ENCODE data around the gene TAS2R14. TPM values are rescaled to one million over a fixed set of nuclear protein-coding genes. Genes with fewer than 3 reads are reported as not detected.

The TAS2R14 gene
- total RNA-seq (1 to 10 TPM in 4 of 10 donors, under 1 TPM in 6; 0.64 to 1.6 (median 0.91) TPM), polyA plus RNA-seq (1 to 10 TPM in 1 of 2 donors, under 1 TPM in 1; 0.30 to 1.7 TPM)
- long read RNA-seq, donor 1, partial matches to known transcripts, result 0 of 1 reads
- long read RNA-seq, donor 1, other reads (novel, unspliced or antisense), result 1 of 1 reads
- long read RNA-seq, donor 2, partial matches to known transcripts, result 0 of 2 reads
- long read RNA-seq, donor 2, other reads (novel, unspliced or antisense), result 2 of 2 reads
- long read RNA-seq, donor 3, partial matches to known transcripts, result 0 of 10 reads
- long read RNA-seq, donor 3, other reads (novel, unspliced or antisense), result 10 of 10 reads

DNA sequence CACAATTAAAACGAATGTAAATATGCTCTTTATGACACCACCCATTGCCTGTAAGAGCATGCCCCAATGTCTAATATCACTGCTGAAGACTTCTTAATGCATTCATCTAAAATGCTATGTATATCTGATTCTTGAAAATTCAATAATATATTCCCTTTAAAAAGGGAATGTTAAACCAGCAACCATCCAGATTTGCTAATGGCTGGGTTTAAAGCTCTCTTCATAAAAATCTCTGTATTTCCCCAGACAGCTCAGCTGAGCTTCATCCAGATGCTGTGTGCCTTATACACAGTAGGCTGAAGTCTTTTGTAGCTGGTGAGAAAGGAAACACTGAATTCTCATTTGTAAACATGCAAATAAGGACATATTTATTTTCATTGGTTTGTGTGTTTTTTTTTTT lies at the start of gene TAS2R14:
Gene TAS2R14, minus strand, starts transcription at position 101 of the 400 bp plus-strand sequence. Its CDS starts 56 bp downstream, at position 45.
- no peak within 1 kb of the TSS for H3K4me3 ChIP-seq
- no peaks in the 10 kb centered on the region for H3K36me3 ChIP-seq
- no peaks in the 10 kb centered on the region for H3K4me1 ChIP-seq
- intact Hi-C loops (cut with DNase I), result no loop called here
- no peak for TF ChIP-seq CTCF (IDR thresholded peaks at IDR 0.05)
- peaks cover 0 to 6% (median 0%) of the 10 kb centered on the region in 11 donors for H3K9me3 ChIP-seq
- no peaks in the 10 kb centered on the region for H3K27me3 ChIP-seq
- ATAC-seq (no peak), DNase-seq (no peak)
- no peak within 1 kb of the TSS for H3K27ac ChIP-seq
- WGBS, 2 donors, result 85 to 88% methylated on average over 1 of the region's 1 CpG

DNA sequence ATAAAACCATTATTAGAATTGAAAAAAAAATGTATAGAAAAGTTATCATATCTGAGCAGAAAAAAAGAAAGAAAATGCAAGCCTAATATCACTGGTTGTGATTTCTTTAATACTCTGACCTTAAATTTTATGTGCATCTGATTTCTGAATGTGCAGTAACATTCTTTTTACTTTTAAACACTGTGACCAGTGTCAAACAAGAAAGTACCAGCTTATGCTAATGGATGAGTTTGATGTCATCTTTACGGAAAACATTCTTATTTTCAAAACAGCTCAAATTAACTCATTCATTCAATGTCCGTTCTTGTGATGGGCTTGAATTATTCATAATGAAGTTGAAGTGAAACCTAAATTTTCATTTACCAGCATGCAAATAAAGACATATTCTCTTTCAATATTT lies 47.7 kb upstream of the TAS2R14 start, which contains the start of gene TAS2R50:
Gene TAS2R50, minus strand, starts transcription at position 101 of the 400 bp plus-strand sequence. Its CDS starts 52 bp downstream, at position 49.
- Histone ChIP-seq H3K4me3 (no peak within 1 kb of the TSS), H3K27ac (no peak within 1 kb of the TSS), H3K27me3 (no peaks in the 10 kb centered on the region), H3K36me3 (peaks cover 0 to 11% (median 0%) of the 10 kb centered on the region in 9 donors), H3K9me3 (peaks cover 0 to 10% (median 5%) of the 10 kb centered on the region in 11 donors), H3K4me1 (no peaks in the 10 kb centered on the region)
- intact Hi-C loops (cut with DNase I), result no loop called here
- no peak for DNase-seq
- no peak for TF ChIP-seq CTCF (IDR thresholded peaks at IDR 0.05)
- WGBS, 2 donors, result 50 to 74% methylated on average over 2 of the region's 2 CpGs
- no peak for ATAC-seq

DNA sequence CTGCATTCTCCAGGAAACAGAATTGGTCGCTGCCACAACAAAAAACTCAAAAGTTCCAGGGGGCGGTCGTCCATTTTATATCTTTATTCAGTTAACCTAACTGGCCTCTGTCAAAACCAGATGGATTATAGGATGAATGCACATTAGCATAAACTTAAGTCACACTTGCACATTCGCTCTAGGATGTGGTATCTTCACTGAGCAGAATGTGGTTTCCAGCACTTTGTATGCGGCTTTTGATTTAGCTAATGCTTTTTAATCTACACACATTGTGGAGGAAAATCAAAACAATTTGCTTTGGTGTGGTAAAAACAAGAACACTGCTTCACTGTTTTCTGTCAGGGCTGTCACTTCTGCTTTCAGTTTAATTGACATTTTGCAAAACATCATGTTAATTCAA lies 43.2 kb upstream of the TAS2R14 start:
- no peaks in the 10 kb centered on the region for H3K27me3 ChIP-seq
- DNase-seq, result no peak
- ATAC-seq, result no peak
- no peaks in the 10 kb centered on the region for H3K9me3 ChIP-seq
- 91 to 93% methylated on average over 5 of the region's 5 CpGs for WGBS, 2 donors
- TF ChIP-seq CTCF (IDR thresholded peaks at IDR 0.05), result no peak
- no peak overlapping the region for H3K27ac ChIP-seq
- H3K4me3 ChIP-seq, result no peak overlapping the region
- H3K4me1 ChIP-seq, result peaks cover 0 to 3% (median 0%) of the 10 kb centered on the region in 9 donors
- intact Hi-C loops (cut with DNase I), result no loop called here
- H3K36me3 ChIP-seq, result no peaks in the 10 kb centered on the region

- 90 to 94% methylated on average over 3 of the region's 3 CpGs for WGBS, 2 donors
- intact Hi-C loops (cut with DNase I), result no loop called here
- H3K4me3 ChIP-seq, result no peak overlapping the region
These were observed 35.9 kb upstream of the TAS2R14 start for GRCh38 chr12:10974965-10975364.

More at GRCh38 chr12:10974965-10975364, 35.9 kb upstream of the TAS2R14 start:
- Histone ChIP-seq H3K36me3 (peaks cover 0 to 5% (median 0%) of the 10 kb centered on the region in 9 donors), H3K4me1 (no peaks in the 10 kb centered on the region), H3K9me3 (no peaks in the 10 kb centered on the region), H3K27ac (no peak overlapping the region), H3K27me3 (no peaks in the 10 kb centered on the region)
- ATAC-seq (no peak), DNase-seq (no peak)
- TF ChIP-seq CTCF (IDR thresholded peaks at IDR 0.05), result no peak
